Measurements from ENCODE around the gene SERPINB6.
"Not testable (repeated sequence)": the region's sequence is repeated elsewhere in the genome, so short reads cannot be mapped to it uniquely, and the experiment has no call there.

The SERPINB6 gene

GRCh38 chr6:3006476-3006875, 35.1 kb upstream of the SERPINB6 start:
- no peak for TF ChIP-seq ZNF274 (IDR thresholded peaks at IDR 0.05; ENCODE audit: low read depth, low read length)
- no peak overlapping the region for H3K4me3 ChIP-seq (ENCODE audit: low read length)

- no peak for TF ChIP-seq ZNF274 (IDR thresholded peaks at IDR 0.05; ENCODE audit: low read depth, low read length)
- H3K4me3 ChIP-seq (ENCODE audit: low read length): no peak overlapping the region
Observed at GRCh38 chr6:3005874-3006273, 34.5 kb upstream of the SERPINB6 start.

- H3K4me3 ChIP-seq (ENCODE audit: low read length): no peak overlapping the region
- no peak for TF ChIP-seq ZNF274 (IDR thresholded peaks at IDR 0.05; ENCODE audit: low read depth, low read length)
Observed at GRCh38 chr6:3005077-3005476, 33.7 kb upstream of the SERPINB6 start.

- H3K4me3 ChIP-seq (ENCODE audit: low read length): not testable (repeated sequence)
Observed at GRCh38 chr6:3003226-3003625, 31.9 kb upstream of the SERPINB6 start.

GRCh38 chr6:3001773-3002293, 30.5 kb upstream of the SERPINB6 start:
- no peak overlapping the region for H3K4me3 ChIP-seq (ENCODE audit: low read length)
- TF ChIP-seq ZNF274 (IDR thresholded peaks at IDR 0.05; ENCODE audit: low read depth, low read length): no peak

GRCh38 chr6:3001146-3001772, 29.9 kb upstream of the SERPINB6 start:
- H3K4me3 ChIP-seq (ENCODE audit: low read length): no peak overlapping the region

GRCh38 chr6:2999618-3000557, 28.5 kb upstream of the SERPINB6 start, which contains the start of gene NQO2:
Gene NQO2, plus strand, starts transcription at chr6:2999894. Its CDS starts 6,659 bp downstream, at chr6:3006553.
- H3K4me3 ChIP-seq (ENCODE audit: low read length): peak within 1 kb of the TSS; percentile 73
- TF ChIP-seq ZNF274 (IDR thresholded peaks at IDR 0.05; ENCODE audit: low read depth, low read length): no peak

More at GRCh38 chr6:3001146-3001772, 29.9 kb upstream of the SERPINB6 start:
- TF ChIP-seq ZNF274 (IDR thresholded peaks at IDR 0.05; ENCODE audit: low read depth, low read length): no peak

GRCh38 chr6:2998998-2999617, 27.7 kb upstream of the SERPINB6 start:
- H3K4me3 ChIP-seq (ENCODE audit: low read length): peak overlapping the region; percentile 11; the same call in 1 of the 2 replicates
- TF ChIP-seq ZNF274 (IDR thresholded peaks at IDR 0.05; ENCODE audit: low read depth, low read length): no peak

- H3K4me3 ChIP-seq (ENCODE audit: low read length): not testable (repeated sequence)
Observed at GRCh38 chr6:2998249-2998997, 27.1 kb upstream of the SERPINB6 start.

- TF ChIP-seq ZNF274 (IDR thresholded peaks at IDR 0.05; ENCODE audit: low read depth, low read length): no peak
- H3K4me3 ChIP-seq (ENCODE audit: low read length): no peak overlapping the region
Observed at GRCh38 chr6:2993755-2994317, 22.5 kb upstream of the SERPINB6 start.

GRCh38 chr6:2992330-2992979, 21.1 kb upstream of the SERPINB6 start:
- no peak for TF ChIP-seq ZNF274 (IDR thresholded peaks at IDR 0.05; ENCODE audit: low read depth, low read length)
- H3K4me3 ChIP-seq (ENCODE audit: low read length): no peak overlapping the region

- no peak for TF ChIP-seq ZNF274 (IDR thresholded peaks at IDR 0.05; ENCODE audit: low read depth, low read length)
- H3K4me3 ChIP-seq (ENCODE audit: low read length): no peak overlapping the region
Observed at GRCh38 chr6:2990932-2991506, 19.7 kb upstream of the SERPINB6 start.

All from GM08714 (cell line).